ENCODE results near the gene GRN. TPM values are rescaled to one million over a fixed set of nuclear protein-coding genes. Genes with fewer than 3 reads are reported as not detected.

The GRN gene
- total and polyA plus RNA-seq, 2 of the 8 experiments (the other 6 are each of a cell fraction or from before 2014, with no cell fraction given), result 108 to 387 TPM

DNA sequence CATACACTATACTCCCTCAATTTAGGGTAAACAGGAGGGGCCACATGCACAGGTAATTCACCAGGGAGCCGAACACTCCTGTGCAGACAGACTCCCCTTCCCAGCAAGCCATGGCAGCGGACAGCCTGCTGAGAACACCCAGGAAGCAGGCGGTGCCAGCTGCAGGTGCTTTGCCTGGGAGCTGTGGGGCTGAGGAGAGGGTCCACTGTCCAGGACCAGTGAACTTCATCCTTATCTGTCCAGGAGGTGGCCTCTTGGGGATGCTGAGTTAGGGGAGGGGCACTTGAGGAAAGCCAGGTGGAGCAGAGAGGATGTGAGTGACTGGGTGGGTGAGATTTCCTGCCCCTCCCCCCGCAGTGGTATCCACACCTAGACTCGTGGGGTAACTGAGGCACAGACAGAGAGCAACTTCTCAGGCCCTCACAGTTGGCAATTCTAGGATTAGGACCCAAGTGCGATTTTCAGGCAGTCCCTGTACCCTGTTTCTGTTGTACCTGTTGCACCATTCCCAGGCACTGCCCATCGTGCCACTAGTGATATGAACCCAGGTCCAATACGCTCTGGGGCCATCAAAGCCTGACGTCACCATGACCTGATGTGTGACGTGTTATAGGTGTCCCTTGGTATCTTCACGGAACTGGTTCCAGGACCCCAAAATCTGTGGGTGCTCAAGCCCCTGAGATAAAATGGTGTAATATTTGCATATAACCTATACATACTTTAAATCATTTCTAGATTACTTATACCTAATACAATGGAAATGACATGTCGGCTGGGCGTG lies 1.2 kb downstream of the GRN start:
- Histone ChIP-seq H2BK120ac (replicated peaks; ENCODE audit: low read depth, low read length) (no peak overlapping the region), H3K27ac (ENCODE audit: low read depth, low read length) (no peak overlapping the region), H4K5ac (ENCODE audit: insufficient read length, low read depth, low read length) (no peak overlapping the region), H3K27me3 (replicated peaks in 1 of 4; ENCODE audit: control insufficient read depth in 3 of 4, extremely low read depth in 1 of 4, insufficient read depth in 3 of 4, low read length in 3 of 4) (peaks cover 0 to 3% (median 0%) of the 10 kb centered on the region in 4 experiments; a peak in 3 of 7 replicates), H3K23ac (ENCODE audit: insufficient read length) (no peak overlapping the region), H3K4me2 (ENCODE audit: insufficient read depth in 1 of 2, low read depth in 2 of 2, low read length in 2 of 2) (peak overlapping the region; percentile 62 to 90; a peak in 3 of 4 replicates), H3K18ac (ENCODE audit: extremely low read depth, low read length) (no peak overlapping the region), H2BK12ac (ENCODE audit: low read depth, low read length) (no peak overlapping the region), H2BK5ac (ENCODE audit: low read depth, low read length) (no peak overlapping the region), H3K14ac (ENCODE audit: insufficient read length) (no peak overlapping the region), H4K8ac (ENCODE audit: extremely low read depth, insufficient read depth, low read length) (no peak overlapping the region), H2BK15ac (ENCODE audit: low read length) (no peak overlapping the region), H3K9me3 (ENCODE audit: insufficient read depth in 2 of 2, low read depth in 1 of 2, low read length in 1 of 2) (no peaks in the 10 kb centered on the region), H2BK20ac (ENCODE audit: low read length) (no peak overlapping the region), H3K56ac (replicated peaks; ENCODE audit: insufficient read length, low read depth, low read length) (no peak overlapping the region), H3K79me1 (ENCODE audit: low read depth, low read length) (no peaks in the 10 kb centered on the region), H4K20me1 (replicated peaks in 1 of 2; ENCODE audit: control insufficient read depth in 1 of 2, insufficient read depth in 2 of 2, low read length in 2 of 2) (peaks cover 4 to 14% of the 10 kb centered on the region in 2 experiments), H2AK5ac (ENCODE audit: low read depth, low read length) (no peak overlapping the region), H2AFZ (ENCODE audit: low read length) (no peak overlapping the region), H3K9ac (replicated peaks in 1 of 4; ENCODE audit: extremely low read depth in 1 of 4, low read depth in 3 of 4, low read length in 3 of 4) (no peak overlapping the region), H3K36me3 (ENCODE audit: control insufficient read depth in 2 of 4, insufficient read depth in 4 of 4, low read length in 3 of 4) (peaks cover 0 to 2% (median 0%) of the 10 kb centered on the region in 4 experiments; a peak in 1 of 8 replicates), H3K4me3 (ENCODE audit: extremely low read depth in 1 of 4, insufficient read depth in 2 of 4, low read depth in 3 of 4, low read length in 4 of 4) (peak overlapping the region; percentile 27 to 80 (median 64); a peak in 5 of 8 replicates), H4K91ac (replicated peaks; ENCODE audit: insufficient read length, low read length) (no peak overlapping the region), H3K79me2 (ENCODE audit: control insufficient read depth in 1 of 2, insufficient read depth in 2 of 2, low read length in 2 of 2) (peaks cover 0 to 3% of the 10 kb centered on the region in 2 experiments; a peak in 1 of 4 replicates), H3K4me1 (replicated peaks in 1 of 4; ENCODE audit: control insufficient read depth in 3 of 4, insufficient read depth in 4 of 4, low read length in 3 of 4) (peaks cover 0 to 2% (median 0%) of the 10 kb centered on the region in 4 experiments; a peak in 3 of 7 replicates), H3K23me2 (ENCODE audit: low read depth, low read length) (peaks cover 4% of the 10 kb centered on the region; the same call in 1 of the 2 replicates), H3K4ac (replicated peaks; ENCODE audit: insufficient read length, low read depth, low read length) (no peak overlapping the region)
- FAIRE-seq (no peak), DNase-seq (ENCODE audit: low read depth in 1 of 2, low spot score in 2 of 2) (no peak)
- 76% methylated on average over 13 of the region's 13 CpGs; no CpG with 5 or more reads in 1 of the 2 experiments for WGBS, 2 experiments (ENCODE audit: extremely low coverage in 1 of 2, insufficient coverage in 1 of 2, insufficient read length in 1 of 2, insufficient replicate concordance in 2 of 2, low coverage in 1 of 2, low lambda C conversion rate in 2 of 2, missing lambda C conversion rate in 1 of 2)
- ChIA-PET POLR2A (ENCODE audit: partially characterized antibody) (interaction anchor here (0.8 to 3.4 kb wide), 6 partner anchors 9 to 148 kb away, joined by 3 to 21 read pairs (median 8); no protein-coding TSS in a partner anchor), CTCF (ENCODE audit: partially characterized antibody) (interaction anchor here (0.7 to 3.6 kb wide), 29 partner anchors 9 to 402 kb away, joined by 3 to 70 read pairs (median 6); partner anchors contain the start of gene SLC25A39)
- TF ChIP-seq RNF2 (IDR thresholded peaks at IDR 0.05; ENCODE audit: borderline replicate concordance, low read depth, low read length, missing control alignments, poor library complexity, severe bottlenecking) (no peak), TCF12 (IDR thresholded peaks at IDR 0.05; ENCODE audit: low read depth, low read length) (no peak), HDAC2 (IDR thresholded peaks at IDR 0.05; ENCODE audit: borderline replicate concordance in 1 of 2, low read depth in 2 of 2, low read length in 2 of 2) (no peak), KDM4A (IDR thresholded peaks at IDR 0.05; ENCODE audit: low read depth, low read length, severe bottlenecking) (no peak), BCL11A (IDR thresholded peaks at IDR 0.05; ENCODE audit: low read depth in 2 of 2, low read length in 2 of 2) (no peak), CBX5 (IDR thresholded peaks at IDR 0.05; ENCODE audit: low read depth, low read length) (no peak), TEAD4 (IDR thresholded peaks at IDR 0.05; ENCODE audit: low read depth, low read length) (no peak)
- TF ChIP-seq, protein P1, sequence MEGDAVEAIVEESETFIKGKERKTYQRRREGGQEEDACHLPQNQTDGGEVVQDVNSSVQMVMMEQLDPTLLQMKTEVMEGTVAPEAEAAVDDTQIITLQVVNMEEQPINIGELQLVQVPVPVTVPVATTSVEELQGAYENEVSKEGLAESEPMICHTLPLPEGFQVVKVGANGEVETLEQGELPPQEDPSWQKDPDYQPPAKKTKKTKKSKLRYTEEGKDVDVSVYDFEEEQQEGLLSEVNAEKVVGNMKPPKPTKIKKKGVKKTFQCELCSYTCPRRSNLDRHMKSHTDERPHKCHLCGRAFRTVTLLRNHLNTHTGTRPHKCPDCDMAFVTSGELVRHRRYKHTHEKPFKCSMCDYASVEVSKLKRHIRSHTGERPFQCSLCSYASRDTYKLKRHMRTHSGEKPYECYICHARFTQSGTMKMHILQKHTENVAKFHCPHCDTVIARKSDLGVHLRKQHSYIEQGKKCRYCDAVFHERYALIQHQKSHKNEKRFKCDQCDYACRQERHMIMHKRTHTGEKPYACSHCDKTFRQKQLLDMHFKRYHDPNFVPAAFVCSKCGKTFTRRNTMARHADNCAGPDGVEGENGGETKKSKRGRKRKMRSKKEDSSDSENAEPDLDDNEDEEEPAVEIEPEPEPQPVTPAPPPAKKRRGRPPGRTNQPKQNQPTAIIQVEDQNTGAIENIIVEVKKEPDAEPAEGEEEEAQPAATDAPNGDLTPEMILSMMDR (IDR thresholded peaks at IDR 0.05; ENCODE audit: control extremely low read depth in 1 of 3, insufficient read depth in 1 of 3, low read depth in 1 of 3, low read length in 3 of 3), result no peak
